A549 (cell line): Measurements from ENCODE around the gene ZCCHC10. TPM values are rescaled to one million over a fixed set of nuclear protein-coding genes. Genes with fewer than 3 reads are reported as not detected.

ENCODE experiments used
- ATAC-seq, 2 experiments: fragments of 200-7000 bp in 1 of 2; fragments of >200 bp in 1 of 2; cut with Nextera tagmentation in 1 of 2; cut with Tn5 transposase in 1 of 2; 3 replicates each; pipeline versions ENCODE4 v1.8.0 to v1.9.1; 2018 to 2020; ENCODE audit warnings: mild to moderate bottlenecking in 1 of 2, moderate library complexity in 1 of 2
- CTCF ChIA-PET: fragments of 300-600 bp; sonication (Branson Sonifier 250); formaldehyde crosslinking; extraction: SDS; loops from one replicate; lab custom pipeline; 2021; ENCODE audit warnings: antibody characterized with exemption, inconsistent platforms; lab: Yijun Ruan, JAX
- POLR2A ChIA-PET: fragments of 350-600 bp; formaldehyde crosslinking; extraction: SDS; loops from one replicate; lab custom pipeline; 2021; ENCODE audit warnings: antibody characterized with exemption, inconsistent platforms; lab: Yijun Ruan, JAX
- DNase-seq, 2 experiments: peaks; one replicate each; pipeline versions ENCODE4 v3.0.0 to v3.0.0-alpha.2; 2011 to 2016; ENCODE audit warnings: low read depth in 1 of 2, low spot score in 1 of 2
- FAIRE-seq: peaks from 2 replicates; lab custom pipeline; 2011; peaks lifted over from hg19 to GRCh38; lab: Jason Lieb, UNC
- H3K27ac ChIP-seq, 2 experiments: fragments of >200 bp; sonication (Bioruptor Twin); formaldehyde crosslinking; 3 replicates each; pipeline ENCODE4 v1.5.1; 2016 to 2017
- H3K4me1 ChIP-seq: fragments of >200 bp; sonication (Bioruptor Twin); formaldehyde crosslinking; 3 replicates; pipeline ENCODE4 v1.6.1; 2016
- H3K4me2 ChIP-seq: fragments of >200 bp; sonication (Bioruptor Twin); formaldehyde crosslinking; 3 replicates; pipeline ENCODE4 v1.6.1; 2016
- H3K4me3 ChIP-seq: fragments of >200 bp; sonication (Bioruptor Twin); formaldehyde crosslinking; 3 replicates; pipeline ENCODE4 v1.5.1; 2016
- H3K9me3 ChIP-seq: fragments of >200 bp; sonication (Bioruptor Twin); formaldehyde crosslinking; 3 replicates; pipeline ENCODE4 v1.6.1; 2016
- ATOH8 ChIP-seq: fragments of 250-450 bp; sonication (Bioruptor Pico); IDR thresholded peaks from 2 replicates; pipeline ENCODE4 v1.5.0; 2020; ENCODE audit warnings: low read depth, mild to moderate bottlenecking, moderate library complexity
- BCL3 ChIP-seq: fragments of >200 bp; sonication (Bioruptor Twin); formaldehyde crosslinking; IDR thresholded peaks from 3 replicates; pipeline ENCODE4 v1.6.1; 2016
- CBX8 ChIP-seq: fragments of 200-600 bp; sonication (generic); IDR thresholded peaks from 2 replicates; pipeline ENCODE4 v1.6.1; 2016
- CHD4 ChIP-seq: fragments of 200-600 bp; sonication (generic); IDR thresholded peaks from 2 replicates; pipeline ENCODE4 v1.6.1; 2016; ENCODE audit warnings: antibody characterized with exemption, mild to moderate bottlenecking, borderline replicate concordance
- EHMT2 ChIP-seq: fragments of 200-600 bp; sonication (generic); IDR thresholded peaks from 2 replicates; pipeline ENCODE4 v1.6.1; 2016; ENCODE audit warnings: antibody characterized with exemption, low read depth, mild to moderate bottlenecking, moderate library complexity
- EP300 ChIP-seq, 2 experiments: fragments of >200 bp; sonication (Bioruptor Twin); formaldehyde crosslinking; IDR thresholded peaks; 2 replicates in 1 of 2; 3 replicates in 1 of 2; pipeline ENCODE4 v1.6.1; 2016 to 2017
- ESRRA ChIP-seq: fragments of 150-350 bp; IDR thresholded peaks from 2 replicates; pipeline ENCODE4 v1.6.1; 2014; ENCODE audit warnings: mild to moderate bottlenecking, low read length, borderline replicate concordance
- GATA3 ChIP-seq: IDR thresholded peaks from 2 replicates; pipeline ENCODE4 v1.6.1; 2012; ENCODE audit warnings: borderline replicate concordance
- HES2 ChIP-seq: fragments of >200 bp; sonication (Bioruptor Twin); formaldehyde crosslinking; IDR thresholded peaks from 2 replicates; pipeline ENCODE4 v1.6.1; 2016
- HMGXB4 ChIP-seq: fragments of 250-450 bp; sonication (Bioruptor Pico); IDR thresholded peaks from 2 replicates; pipeline ENCODE4 v1.5.0; 2021; ENCODE audit warnings: mild to moderate bottlenecking, moderate library complexity, borderline replicate concordance
- HOXA7 ChIP-seq: fragments of 250-450 bp; sonication (Bioruptor Pico); IDR thresholded peaks from 2 replicates; pipeline ENCODE4 v1.5.0; 2020; ENCODE audit warnings: mild to moderate bottlenecking, moderate library complexity
- HOXB5 ChIP-seq: fragments of 250-450 bp; sonication (Bioruptor Pico); IDR thresholded peaks from 2 replicates; pipeline ENCODE4 v1.5.0; 2020; ENCODE audit warnings: mild to moderate bottlenecking, moderate library complexity
- JUN ChIP-seq, 2 experiments: fragments of >200 bp; sonication (Bioruptor Twin); formaldehyde crosslinking; IDR thresholded peaks; 2 replicates in 1 of 2; 3 replicates in 1 of 2; pipeline ENCODE4 v1.6.1; 2016 to 2017
- JUNB ChIP-seq: fragments of >200 bp; sonication (Bioruptor Twin); formaldehyde crosslinking; IDR thresholded peaks from 2 replicates; pipeline ENCODE4 v1.6.1; 2016
- KDM5A ChIP-seq: fragments of 200-600 bp; sonication (generic); IDR thresholded peaks from 2 replicates; pipeline ENCODE4 v1.6.1; 2016; ENCODE audit warnings: antibody characterized with exemption, mild to moderate bottlenecking
- NFE2L2 ChIP-seq: fragments of 150-350 bp; conservative IDR thresholded peaks from 2 replicates; pipeline ENCODE4 v1.6.1; 2014; ENCODE audit warnings: low read length
- NR3C1 ChIP-seq: fragments of >200 bp; sonication (Bioruptor Twin); formaldehyde crosslinking; IDR thresholded peaks from 3 replicates; pipeline ENCODE4 v1.6.1; 2017
- PHF8 ChIP-seq: fragments of 200-600 bp; sonication (generic); IDR thresholded peaks from 2 replicates; pipeline ENCODE4 v1.6.1; 2016; ENCODE audit warnings: low read depth, mild to moderate bottlenecking, antibody characterized with exemption, moderate library complexity, borderline replicate concordance
- POLR2AphosphoS2 ChIP-seq: conservative IDR thresholded peaks from 2 replicates; pipeline ENCODE4 v1.6.1; 2012; ENCODE audit warnings: low read length, improper control_type of control experiment, inconsistent platforms
- RAD21 ChIP-seq, 2 experiments: fragments of >200 bp in 1 of 2; sonication (Bioruptor Twin) in 1 of 2; formaldehyde crosslinking in 1 of 2; IDR thresholded peaks in 1 of 2; conservative IDR thresholded peaks in 1 of 2; 2 replicates in 1 of 2; 3 replicates in 1 of 2; pipeline ENCODE4 v1.6.1; 2012 to 2018; ENCODE audit warnings: inconsistent platforms in 1 of 2
- RCOR1 ChIP-seq: fragments of 150-350 bp; IDR thresholded peaks from 2 replicates; pipeline ENCODE4 v1.6.1; 2014; ENCODE audit warnings: antibody characterized with exemption, low read length, low read depth
- REST ChIP-seq: fragments of 200-600 bp; sonication (generic); IDR thresholded peaks from 2 replicates; pipeline ENCODE4 v1.6.1; 2016; ENCODE audit warnings: antibody characterized with exemption, mild to moderate bottlenecking, moderate library complexity
- RNF2 ChIP-seq: fragments of 200-600 bp; sonication (generic); IDR thresholded peaks from 2 replicates; pipeline ENCODE4 v1.6.1; 2016; ENCODE audit warnings: low read depth, mild to moderate bottlenecking, antibody characterized with exemption, moderate library complexity, borderline replicate concordance
- SREBF2 ChIP-seq: fragments of 450-650 bp; IDR thresholded peaks from 2 replicates; pipeline ENCODE4 v1.6.1; 2014; ENCODE audit warnings: mild to moderate bottlenecking, moderate library complexity
- TFCP2L1 ChIP-seq: fragments of 250-450 bp; sonication (Bioruptor Pico); IDR thresholded peaks from 2 replicates; pipeline ENCODE4 v1.5.0; 2021; ENCODE audit warnings: mild to moderate bottlenecking
- USF2 ChIP-seq: fragments of 450-650 bp; IDR thresholded peaks from 2 replicates; pipeline ENCODE4 v1.6.1; 2014; ENCODE audit warnings: antibody characterized with exemption
- ZNF302 ChIP-seq: fragments of 250-450 bp; sonication (Bioruptor Pico); IDR thresholded peaks from 2 replicates; pipeline ENCODE4 v1.9.0; 2021; ENCODE audit warnings: inconsistent platforms, mild to moderate bottlenecking, moderate library complexity
- ZSCAN20 ChIP-seq: fragments of 250-450 bp; sonication (Bioruptor Pico); IDR thresholded peaks from 2 replicates; pipeline ENCODE4 v1.8.0; 2022; ENCODE audit warnings: mild to moderate bottlenecking, moderate library complexity
- WGBS: methylation state at CpG from one replicate; pipeline ENCODE4 v1.1.6; 2017; ENCODE audit errors: missing lambda C conversion rate; 5-methylcytosine and 5-hydroxymethylcytosine counted together
- polyA plus RNA-seq, 4 experiments: library from polyadenylated mRNA; depleted of rRNA in 3 of 4; stranded (reverse); fragments of >200 nt; fragmentation: RNase III in 1 of 4; extraction: RNeasy Plus Mini Kit Qiagen cat#74134 plus additional on column Dnase treatment in 1 of 4; gene quantifications; 2 replicates in 3 of 4; 3 replicates in 1 of 4; pipeline ENCODE4 v1.2.3, GENCODE V29; 2011 to 2017

Gene ZCCHC10
- polyA plus RNA-seq, 2 of the 4 experiments (the other 2 are of a cell fraction), result 28.3 to 45.7 TPM

- Histone ChIP-seq H3K4me1 (peaks cover 17% of the 10 kb centered on the region), H3K4me3 (peak within 1 kb of the TSS; percentile 84), H3K27ac (peak within 1 kb of the TSS; percentile 96 to 97), H3K4me2 (peak within 1 kb of the TSS; percentile 74), H3K9me3 (no peaks in the 10 kb centered on the region)
- ATAC-seq (peak; percentile 96), FAIRE-seq (peak; percentile 36), DNase-seq (peak; percentile 90 to 97)
- CTCF ChIA-PET, result interaction anchor here (0.6 to 2.3 kb wide), 7 partner anchors 8 to 89 kb away, joined by 3 to 5 read pairs (median 3); no protein-coding TSS in a partner anchor
- 4% methylated on average over 19 of the region's 98 CpGs for WGBS
- POLR2A ChIA-PET, result interaction anchor here (0.5 to 3.6 kb wide), 13 partner anchors 14 to 638 kb away, joined by 3 to 39 read pairs (median 3); partner anchors contain the start of genes GDF9, HSPA4, KIF3A and UQCRQ
- TF ChIP-seq REST (no peak; the same call in 1 of the 2 replicates), HES2 (no peak), POLR2AphosphoS2 (no peak), CHD4 (no peak), TFCP2L1 (peak; percentile 50; the same call in 1 of the 2 replicates), ATOH8 (CRISPR knock-in tag) (0 out of 2 replicates have a peak, but pooled peaks have one; percentile 20), BCL3 (peak; percentile 79; the same call in 2 of the 3 replicates), ZSCAN20 (CRISPR knock-in tag) (no peak), HMGXB4 (no peak), CBX8 (no peak), KDM5A (0 out of 2 replicates have a peak, but pooled peaks have one; percentile 21), GATA3 (0 out of 2 replicates have a peak, but pooled peaks have one; percentile 8), USF2 (peak; percentile 100), HOXB5 (CRISPR knock-in tag) (peak; percentile 80; the same call in 1 of the 2 replicates), RNF2 (peak; percentile 59; the same call in 1 of the 2 replicates), ZNF302 (CRISPR knock-in tag) (no peak), EP300 (IDR thresholded peaks at IDR 0.05) (no peak), SREBF2 (no peak), ESRRA (no peak), NR3C1 (no peak), RCOR1 (no peak), NFE2L2 (no peak), HOXA7 (CRISPR knock-in tag) (peak; percentile 44; the same call in 1 of the 2 replicates), EHMT2 (no peak), JUNB (no peak), JUN (IDR thresholded peaks at IDR 0.05) (peak; percentile 44 to 91; a peak in 3 of 5 replicates), PHF8 (peak; percentile 84), RAD21 (conservative IDR thresholded peaks at IDR 0.05 in 1 of 2, IDR thresholded peaks at IDR 0.05 in 1 of 2) (peak in 1 of 2 experiments; percentile 10; a peak in 1 of 5 replicates)
These were observed 62.9 kb downstream of the ZCCHC10 start, which contains the start of gene AFF4 for GRCh38 chr5:132963171-132964104. AFF4 (minus strand) TSS chr5:132963634; CDS start chr5:132937189, 26,445 bp downstream.
